SK-N-SH (cell line): ENCODE data around the gene CAMK2B. TPM values are rescaled to one million over a fixed set of nuclear protein-coding genes. Genes with fewer than 3 reads are reported as not detected.

Source experiments
- CTCF ChIA-PET: fragments of 300-600, 350-600 bp; formaldehyde crosslinking; extraction: SDS; loops from one replicate; lab custom pipeline; 2021; lab: Yijun Ruan, JAX
- POLR2A ChIA-PET: fragments of 350-600 bp; sonication (Branson Sonifier 250); formaldehyde crosslinking; extraction: SDS; loops from one replicate; lab custom pipeline; 2020; ENCODE audit warnings: antibody characterized with exemption, inconsistent platforms; lab: Yijun Ruan, JAX
- DNase-seq: peaks from one replicate; pipeline ENCODE4 v3.0.0; 2012
- H2AFZ ChIP-seq: fragments of 200-600 bp; sonication (generic); 2 replicates; pipeline ENCODE4 v1.8.1; 2016; ENCODE audit warnings: antibody characterized with exemption, mild to moderate bottlenecking, low read depth
- H3F3A ChIP-seq: fragments of 200-600 bp; sonication (generic); replicated peaks from 2 replicates; pipeline ENCODE3; 2016; ENCODE audit warnings: antibody characterized with exemption, mild to moderate bottlenecking; ENCODE audit not compliant: insufficient read depth
- H3K27ac ChIP-seq, 2 experiments: fragments of 200-500 bp in 1 of 2; fragments of 200-600 bp in 1 of 2; sonication (Bioruptor generic) in 1 of 2; sonication (generic), shearing (Covaris generic) in 1 of 2; 2 replicates each; pipeline versions ENCODE4 v1.5.1 to v1.6.1; 2014 to 2016; ENCODE audit warnings: low read depth in 2 of 2, inconsistent platforms in 1 of 2, low read length in 1 of 2, mild to moderate bottlenecking in 1 of 2, mixed read lengths in 1 of 2
- H3K27me3 ChIP-seq: fragments of 200-600 bp; sonication (generic), shearing (Covaris generic); 2 replicates; pipeline ENCODE4 v1.6.1; 2016; ENCODE audit warnings: mixed run types; ENCODE audit not compliant: insufficient read depth
- H3K36me3 ChIP-seq, 2 experiments: fragments of 200-500 bp in 1 of 2; fragments of 200-600 bp in 1 of 2; sonication (Bioruptor generic) in 1 of 2; sonication (generic) in 1 of 2; replicated peaks in 1 of 2; 2 replicates each; pipeline versions ENCODE3 to v1.5.1; 2014 to 2016; ENCODE audit warnings: low read length in 1 of 2, mild to moderate bottlenecking in 1 of 2; ENCODE audit not compliant: insufficient read depth in 2 of 2, control insufficient read depth in 1 of 2
- H3K4me1 ChIP-seq, 2 experiments: fragments of 200-500 bp in 1 of 2; fragments of 200-600 bp in 1 of 2; sonication (Bioruptor generic) in 1 of 2; sonication (generic), shearing (Covaris generic) in 1 of 2; 2 replicates each; pipeline versions ENCODE4 v1.5.1 to v1.6.1; 2014 to 2016; ENCODE audit warnings: low read depth in 1 of 2, low read length in 1 of 2, mixed run types in 1 of 2; ENCODE audit not compliant: insufficient read depth in 2 of 2, control insufficient read depth in 1 of 2
- H3K4me2 ChIP-seq: fragments of 200-600 bp; sonication (generic), shearing (Covaris generic); 2 replicates; pipeline ENCODE4 v1.6.1; 2017; ENCODE audit warnings: mixed run types
- H3K4me3 ChIP-seq, 2 experiments: fragments of 200-500 bp in 1 of 2; fragments of 200-600 bp in 1 of 2; sonication (Bioruptor generic) in 1 of 2; sonication (generic), shearing (Covaris generic) in 1 of 2; 2 replicates each; pipeline versions ENCODE4 v1.5.1 to v1.8.1; 2014 to 2016; ENCODE audit warnings: low read depth in 2 of 2, inconsistent platforms in 1 of 2, low read length in 1 of 2, mild to moderate bottlenecking in 1 of 2, mixed read lengths in 1 of 2, moderate library complexity in 1 of 2
- H3K79me2 ChIP-seq: fragments of 200-600 bp; sonication (generic); 2 replicates; pipeline ENCODE4 v1.8.1; 2017; ENCODE audit warnings: mild to moderate bottlenecking; ENCODE audit not compliant: insufficient read depth
- H3K9ac ChIP-seq: fragments of 200-600 bp; sonication (generic); 2 replicates; pipeline ENCODE4 v1.6.1; 2017; ENCODE audit warnings: mixed run types
- H3K9me2 ChIP-seq: fragments of 200-600 bp; sonication (generic); 2 replicates; pipeline ENCODE4 v1.6.1; 2017; ENCODE audit warnings: mixed run types
- H3K9me3 ChIP-seq: fragments of 200-600 bp; sonication (generic); 2 replicates; pipeline ENCODE4 v1.6.1; 2017; ENCODE audit warnings: mixed run types, mild to moderate bottlenecking, moderate library complexity
- H4K20me1 ChIP-seq: fragments of 200-600 bp; sonication (generic); 2 replicates; pipeline ENCODE4 v1.6.1; 2017; ENCODE audit warnings: mild to moderate bottlenecking, mixed run types; ENCODE audit not compliant: insufficient read depth
- CHD2 ChIP-seq: fragments of 150-350 bp; IDR thresholded peaks from 2 replicates; pipeline ENCODE4 v1.6.1; 2018; ENCODE audit warnings: low read length; ENCODE audit not compliant: partially characterized antibody
- EZH2phosphoT487 ChIP-seq: fragments of 200-600 bp; sonication (generic); IDR thresholded peaks from 2 replicates; pipeline ENCODE4 v1.6.1; 2017; ENCODE audit warnings: low read depth, mixed run types, mild to moderate bottlenecking, antibody characterized with exemption, moderate library complexity, borderline replicate concordance
- FOSL2 ChIP-seq: IDR thresholded peaks from 2 replicates; pipeline ENCODE4 v1.4.0; 2012; ENCODE audit warnings: low read depth, mild to moderate bottlenecking, moderate library complexity, borderline replicate concordance
- FOXM1 ChIP-seq: IDR thresholded peaks from 2 replicates; pipeline ENCODE4 v1.4.0; 2012; ENCODE audit warnings: low read depth, mild to moderate bottlenecking
- GABPA ChIP-seq: IDR thresholded peaks from 2 replicates; pipeline ENCODE4 v1.4.0; 2012; ENCODE audit warnings: low read depth, mild to moderate bottlenecking
- GATA2 ChIP-seq: sonication (generic); formaldehyde crosslinking; IDR thresholded peaks from 2 replicates; pipeline ENCODE4 v1.5.0; 2020; ENCODE audit warnings: mild to moderate bottlenecking, missing genetic modification reagents
- MEF2A ChIP-seq: IDR thresholded peaks from 2 replicates; pipeline ENCODE4 v1.4.0; 2012; ENCODE audit warnings: low read depth, borderline replicate concordance
- NRF1 ChIP-seq: IDR thresholded peaks from 2 replicates; pipeline ENCODE4 v1.6.1; 2012; ENCODE audit warnings: low read depth, mild to moderate bottlenecking, low read length
- RAD21 ChIP-seq: IDR thresholded peaks from 2 replicates; pipeline ENCODE4 v1.6.1; 2012; ENCODE audit warnings: mild to moderate bottlenecking, low read length
- RCOR1 ChIP-seq: fragments of 150-350 bp; IDR thresholded peaks from 2 replicates; pipeline ENCODE4 v1.6.1; 2017; ENCODE audit warnings: antibody characterized with exemption, low read length
- RFX5 ChIP-seq: IDR thresholded peaks from 2 replicates; pipeline ENCODE4 v1.6.1; 2012; ENCODE audit warnings: mild to moderate bottlenecking, improper control_type of control experiment, low read length
- SMC3 ChIP-seq: IDR thresholded peaks from 2 replicates; pipeline ENCODE4 v1.6.1; 2012; ENCODE audit warnings: low read depth, low read length, improper control_type of control experiment
- YY1 ChIP-seq: IDR thresholded peaks from 2 replicates; pipeline ENCODE4 v1.4.0; 2012; ENCODE audit warnings: low read depth, mild to moderate bottlenecking
- WGBS: methylation state at CpG from one replicate; pipeline ENCODE4 v1.1.6; 2017; ENCODE audit warnings: low lambda C conversion rate; 5-methylcytosine and 5-hydroxymethylcytosine counted together
- polyA plus RNA-seq, 3 experiments: library from polyadenylated mRNA; depleted of rRNA; stranded (reverse); fragments of >200 nt; gene quantifications; 2 replicates each; pipeline ENCODE4 v1.2.3, GENCODE V29; 2012
- TF ChIP-seq, protein P1 (sequence below): fragments of 150-350 bp; IDR thresholded peaks from 2 replicates; pipeline ENCODE4 v1.6.1; 2017; ENCODE audit warnings: antibody characterized with exemption, low read length, low read depth, borderline replicate concordance
- TF ChIP-seq, protein P2 (sequence below): IDR thresholded peaks from 2 replicates; pipeline ENCODE4 v1.4.0; 2012; ENCODE audit warnings: low read depth
- TF ChIP-seq, protein P3 (sequence below): IDR thresholded peaks from 2 replicates; pipeline ENCODE4 v1.4.0; 2012; ENCODE audit warnings: low read depth, borderline replicate concordance
- TF ChIP-seq, protein P4 (sequence below): fragments of 200-600 bp; sonication (generic); IDR thresholded peaks from 2 replicates; pipeline ENCODE4 v1.6.1; 2017; ENCODE audit warnings: antibody characterized with exemption, mild to moderate bottlenecking, moderate library complexity
- TF ChIP-seq, protein P5 (sequence below): IDR thresholded peaks from 2 replicates; pipeline ENCODE4; 2012
- TF ChIP-seq, protein P6 (sequence below): IDR thresholded peaks from 2 replicates; pipeline ENCODE4 v1.4.0; 2012; ENCODE audit warnings: low read depth, borderline replicate concordance

The CAMK2B gene
- polyA plus RNA-seq, 1 of the 3 experiments (the other 2 are of a cell fraction), result 0.20 TPM

DNA sequence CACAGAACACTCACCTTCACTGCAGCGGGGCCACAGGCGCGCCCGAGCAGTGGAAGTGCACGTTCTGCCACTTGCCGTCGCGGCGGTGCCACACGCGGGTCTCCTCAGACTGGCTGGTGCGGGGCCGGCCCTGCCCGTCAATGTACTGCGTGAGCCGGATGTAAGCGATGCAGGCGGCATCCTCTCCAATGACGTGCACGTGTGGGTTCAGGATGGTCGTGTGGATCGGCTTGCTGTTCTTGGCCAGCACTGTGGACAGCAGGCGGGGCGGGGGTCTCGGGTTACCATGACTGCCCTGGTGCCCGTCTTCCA, 105.4 kb downstream of the CAMK2B start:
- Histone ChIP-seq H4K20me1 (0 out of 2 replicates have a peak, but pooled peaks cover 4% of the 10 kb centered on the region), H3K4me3 (no peak overlapping the region), H2AFZ (no peak overlapping the region), H3K4me2 (no peak overlapping the region), H3K27me3 (no peaks in the 10 kb centered on the region), H3K4me1 (peaks cover 0 to 56% of the 10 kb centered on the region in 2 experiments; a peak in 1 of 4 replicates), H3K36me3 (no peaks in the 10 kb centered on the region), H3K9ac (no peak overlapping the region), H3K9me3 (no peaks in the 10 kb centered on the region), H3K79me2 (no peaks in the 10 kb centered on the region), H3F3A (no peaks in the 10 kb centered on the region), H3K27ac (no peak overlapping the region)
- 89% methylated on average over 21 of the region's 26 CpGs for WGBS
- peak; percentile 41 for DNase-seq
- ChIA-PET POLR2A (no interaction called here), CTCF (no interaction called here)
- TF ChIP-seq SMC3 (no peak), RAD21 (no peak), NRF1 (no peak), GABPA (no peak), FOSL2 (no peak), EZH2phosphoT487 (no peak), MEF2A (no peak)
- TF ChIP-seq, protein P1, sequence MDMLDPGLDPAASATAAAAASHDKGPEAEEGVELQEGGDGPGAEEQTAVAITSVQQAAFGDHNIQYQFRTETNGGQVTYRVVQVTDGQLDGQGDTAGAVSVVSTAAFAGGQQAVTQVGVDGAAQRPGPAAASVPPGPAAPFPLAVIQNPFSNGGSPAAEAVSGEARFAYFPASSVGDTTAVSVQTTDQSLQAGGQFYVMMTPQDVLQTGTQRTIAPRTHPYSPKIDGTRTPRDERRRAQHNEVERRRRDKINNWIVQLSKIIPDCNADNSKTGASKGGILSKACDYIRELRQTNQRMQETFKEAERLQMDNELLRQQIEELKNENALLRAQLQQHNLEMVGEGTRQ, result no peak
- TF ChIP-seq, protein P2, sequence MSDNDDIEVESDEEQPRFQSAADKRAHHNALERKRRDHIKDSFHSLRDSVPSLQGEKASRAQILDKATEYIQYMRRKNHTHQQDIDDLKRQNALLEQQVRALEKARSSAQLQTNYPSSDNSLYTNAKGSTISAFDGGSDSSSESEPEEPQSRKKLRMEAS, result no peak
- TF ChIP-seq, all 33 proteins: peak for 0
- H3K9me2 ChIP-seq, result no peaks in the 10 kb centered on the region

DNA sequence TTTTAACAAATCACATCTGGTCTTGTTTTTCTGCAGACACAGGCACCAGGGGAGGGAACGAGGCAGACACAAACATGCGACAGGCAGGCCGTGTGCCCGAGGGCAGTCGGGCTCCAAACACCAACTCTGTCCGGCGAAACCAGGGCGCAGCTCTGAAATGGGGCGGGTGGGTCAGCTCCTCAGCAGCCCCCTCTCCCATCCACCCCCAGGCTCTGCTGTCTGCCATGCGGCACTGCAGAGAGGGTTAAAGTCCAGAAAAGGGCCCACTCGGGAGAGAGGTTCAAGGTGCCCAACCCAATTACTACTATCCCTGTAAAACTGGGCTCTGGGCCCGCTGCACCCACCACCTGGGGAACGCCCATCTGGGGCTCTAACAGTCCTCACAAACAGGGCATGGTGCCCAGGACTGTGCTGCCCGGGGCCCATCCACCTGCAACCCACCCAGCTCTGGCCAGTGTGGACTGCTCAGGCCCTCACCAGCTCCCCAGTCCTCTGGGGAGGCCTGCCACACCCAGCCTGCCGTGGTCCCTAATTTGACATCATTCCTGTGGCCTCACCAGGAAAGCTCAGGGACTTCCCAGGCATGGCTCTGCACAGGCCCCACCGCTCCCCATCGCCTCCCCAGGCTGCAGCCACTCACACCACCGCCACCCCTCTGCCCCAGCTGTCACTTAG, 105.9 kb downstream of the CAMK2B start:
- Histone ChIP-seq H3K79me2 (no peaks in the 10 kb centered on the region), H3K4me3 (no peak overlapping the region), H3K27me3 (no peaks in the 10 kb centered on the region), H3K9ac (no peak overlapping the region), H4K20me1 (0 out of 2 replicates have a peak, but pooled peaks cover 4% of the 10 kb centered on the region), H3K36me3 (peaks cover 0 to 3% of the 10 kb centered on the region in 2 experiments), H3K27ac (peak overlapping the region in 1 of 2 experiments; percentile 7; a peak in 2 of 4 replicates), H3K4me1 (peaks cover 0 to 51% of the 10 kb centered on the region in 2 experiments; a peak in 1 of 4 replicates), H3K9me3 (no peaks in the 10 kb centered on the region), H2AFZ (no peak overlapping the region), H3K9me2 (no peaks in the 10 kb centered on the region), H3F3A (no peaks in the 10 kb centered on the region), H3K4me2 (no peak overlapping the region)
- POLR2A ChIA-PET, result no interaction called here
- WGBS, result 71% methylated on average over 18 of the region's 18 CpGs
- CTCF ChIA-PET, result interaction anchor here (1.5 to 3.8 kb wide), 3 partner anchors 15 to 25 kb away, joined by 3 to 19 read pairs (median 6); no protein-coding TSS in a partner anchor
- DNase-seq, result peak; percentile 72
- TF ChIP-seq, protein P3, sequence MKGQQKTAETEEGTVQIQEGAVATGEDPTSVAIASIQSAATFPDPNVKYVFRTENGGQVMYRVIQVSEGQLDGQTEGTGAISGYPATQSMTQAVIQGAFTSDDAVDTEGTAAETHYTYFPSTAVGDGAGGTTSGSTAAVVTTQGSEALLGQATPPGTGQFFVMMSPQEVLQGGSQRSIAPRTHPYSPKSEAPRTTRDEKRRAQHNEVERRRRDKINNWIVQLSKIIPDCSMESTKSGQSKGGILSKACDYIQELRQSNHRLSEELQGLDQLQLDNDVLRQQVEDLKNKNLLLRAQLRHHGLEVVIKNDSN, result no peak
- TF ChIP-seq RCOR1 (no peak), RFX5 (no peak), GATA2 (CRISPR knock-in tag) (no peak), YY1 (no peak), CHD2 (no peak), FOXM1 (no peak)
- TF ChIP-seq, protein P4, sequence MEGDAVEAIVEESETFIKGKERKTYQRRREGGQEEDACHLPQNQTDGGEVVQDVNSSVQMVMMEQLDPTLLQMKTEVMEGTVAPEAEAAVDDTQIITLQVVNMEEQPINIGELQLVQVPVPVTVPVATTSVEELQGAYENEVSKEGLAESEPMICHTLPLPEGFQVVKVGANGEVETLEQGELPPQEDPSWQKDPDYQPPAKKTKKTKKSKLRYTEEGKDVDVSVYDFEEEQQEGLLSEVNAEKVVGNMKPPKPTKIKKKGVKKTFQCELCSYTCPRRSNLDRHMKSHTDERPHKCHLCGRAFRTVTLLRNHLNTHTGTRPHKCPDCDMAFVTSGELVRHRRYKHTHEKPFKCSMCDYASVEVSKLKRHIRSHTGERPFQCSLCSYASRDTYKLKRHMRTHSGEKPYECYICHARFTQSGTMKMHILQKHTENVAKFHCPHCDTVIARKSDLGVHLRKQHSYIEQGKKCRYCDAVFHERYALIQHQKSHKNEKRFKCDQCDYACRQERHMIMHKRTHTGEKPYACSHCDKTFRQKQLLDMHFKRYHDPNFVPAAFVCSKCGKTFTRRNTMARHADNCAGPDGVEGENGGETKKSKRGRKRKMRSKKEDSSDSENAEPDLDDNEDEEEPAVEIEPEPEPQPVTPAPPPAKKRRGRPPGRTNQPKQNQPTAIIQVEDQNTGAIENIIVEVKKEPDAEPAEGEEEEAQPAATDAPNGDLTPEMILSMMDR, result no peak
- TF ChIP-seq, protein P1, result no peak
- TF ChIP-seq, protein P5, sequence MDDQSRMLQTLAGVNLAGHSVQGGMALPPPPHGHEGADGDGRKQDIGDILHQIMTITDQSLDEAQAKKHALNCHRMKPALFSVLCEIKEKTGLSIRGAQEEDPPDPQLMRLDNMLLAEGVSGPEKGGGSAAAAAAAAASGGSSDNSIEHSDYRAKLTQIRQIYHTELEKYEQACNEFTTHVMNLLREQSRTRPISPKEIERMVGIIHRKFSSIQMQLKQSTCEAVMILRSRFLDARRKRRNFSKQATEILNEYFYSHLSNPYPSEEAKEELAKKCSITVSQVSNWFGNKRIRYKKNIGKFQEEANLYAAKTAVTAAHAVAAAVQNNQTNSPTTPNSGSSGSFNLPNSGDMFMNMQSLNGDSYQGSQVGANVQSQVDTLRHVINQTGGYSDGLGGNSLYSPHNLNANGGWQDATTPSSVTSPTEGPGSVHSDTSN, result no peak
- TF ChIP-seq, protein P2, result no peak
- TF ChIP-seq, protein P6, sequence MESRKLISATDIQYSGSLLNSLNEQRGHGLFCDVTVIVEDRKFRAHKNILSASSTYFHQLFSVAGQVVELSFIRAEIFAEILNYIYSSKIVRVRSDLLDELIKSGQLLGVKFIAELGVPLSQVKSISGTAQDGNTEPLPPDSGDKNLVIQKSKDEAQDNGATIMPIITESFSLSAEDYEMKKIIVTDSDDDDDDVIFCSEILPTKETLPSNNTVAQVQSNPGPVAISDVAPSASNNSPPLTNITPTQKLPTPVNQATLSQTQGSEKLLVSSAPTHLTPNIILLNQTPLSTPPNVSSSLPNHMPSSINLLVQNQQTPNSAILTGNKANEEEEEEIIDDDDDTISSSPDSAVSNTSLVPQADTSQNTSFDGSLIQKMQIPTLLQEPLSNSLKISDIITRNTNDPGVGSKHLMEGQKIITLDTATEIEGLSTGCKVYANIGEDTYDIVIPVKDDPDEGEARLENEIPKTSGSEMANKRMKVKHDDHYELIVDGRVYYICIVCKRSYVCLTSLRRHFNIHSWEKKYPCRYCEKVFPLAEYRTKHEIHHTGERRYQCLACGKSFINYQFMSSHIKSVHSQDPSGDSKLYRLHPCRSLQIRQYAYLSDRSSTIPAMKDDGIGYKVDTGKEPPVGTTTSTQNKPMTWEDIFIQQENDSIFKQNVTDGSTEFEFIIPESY, result no peak
